ENCODE data around the gene GRAP2. TPM values are rescaled to one million over a fixed set of nuclear protein-coding genes. Genes with fewer than 3 reads are reported as not detected.

GRAP2 gene
- total and polyA plus RNA-seq, 2 donors (not counting 3 experiments of a cell fraction or from before 2014, with no cell fraction given) = 0.04 TPM; not detected in 1

- FAIRE-seq = no peak
- BruUV-seq (replicated peaks) = no TSS peak
- no peaks in the 10 kb centered on the region for H3K36me3 ChIP-seq (ENCODE audit: control insufficient read depth in 2 of 2, extremely low read depth in 1 of 2, insufficient read depth in 2 of 2, low read length in 2 of 2)
Measured at GRCh38 chr22:39955675-39956074, 54.8 kb downstream of the GRAP2 start.

More at GRCh38 chr22:39955675-39956074, 54.8 kb downstream of the GRAP2 start:
- POLR2A ChIA-PET = no interaction called here
- no peak overlapping the region for H3K4me3 ChIP-seq (replicated peaks in 1 of 3; ENCODE audit: insufficient read depth in 1 of 3, low read depth in 1 of 3, low read length in 3 of 3)
- no peaks in the 10 kb centered on the region for H3K9me3 ChIP-seq (replicated peaks; ENCODE audit: control insufficient read depth, insufficient read depth, low read length)
- H3K4me1 ChIP-seq (ENCODE audit: control insufficient read depth, extremely low read depth, insufficient read depth, low read length) = peaks cover 3% of the 10 kb centered on the region
- no peak overlapping the region for H3K9ac ChIP-seq (replicated peaks; ENCODE audit: extremely low read depth, insufficient read depth, low read length)
- no peaks in the 10 kb centered on the region for H3K79me2 ChIP-seq (ENCODE audit: control insufficient read depth, insufficient read depth, low read length)
- H4K20me1 ChIP-seq (replicated peaks; ENCODE audit: control insufficient read depth, extremely low read depth, insufficient read depth, low read length) = no peaks in the 10 kb centered on the region
- H3K27me3 ChIP-seq (ENCODE audit: control insufficient read depth in 2 of 2, insufficient read depth in 2 of 2, low read length in 2 of 2) = no peaks in the 10 kb centered on the region
- CTCF ChIA-PET = interaction anchor here (1.3 kb wide), 1 partner anchor 23 kb away, joined by 3 read pairs; no protein-coding TSS in a partner anchor
- no peaks in the 10 kb centered on the region for H3K9me1 ChIP-seq (replicated peaks; ENCODE audit: control insufficient read depth, extremely low read depth, insufficient read depth, low read length)
- intact Hi-C loops (cut with micrococcal nuclease) = no loop called here
- no peak for DNase-seq (ENCODE audit: low read depth, low spot score)
- no peak overlapping the region for H2AFZ ChIP-seq (ENCODE audit: low read depth, low read length)
- dilution Hi-C loops (cut with MboI; ENCODE audit: extremely low pct_ligation_motif_present, low sequenced_read_pairs) = no loop called here
- TF ChIP-seq GATA2 (IDR thresholded peaks at IDR 0.05; ENCODE audit: insufficient read depth, insufficient read length, low read depth, low read length) = no peak
- TF ChIP-seq MAX (IDR thresholded peaks at IDR 0.05; ENCODE audit: insufficient read depth, insufficient read length) = no peak
- TF ChIP-seq FOS (IDR thresholded peaks at IDR 0.05; ENCODE audit: borderline replicate concordance, insufficient read depth, low read length) = no peak
- TF ChIP-seq POLR2A (IDR thresholded peaks at IDR 0.05; ENCODE audit: low read depth, low read length) = no peak
- TF ChIP-seq MYC (IDR thresholded peaks at IDR 0.05; ENCODE audit: low read depth, low read length) = no peak
- TF ChIP-seq CTCF (IDR thresholded peaks at IDR 0.05; ENCODE audit: extremely low read depth in 1 of 2, insufficient read depth in 1 of 2, low read depth in 1 of 2, low read length in 2 of 2) = no peak
- TF ChIP-seq POLR2AphosphoS5 (IDR thresholded peaks at IDR 0.05; ENCODE audit: insufficient read depth, low read depth, low read length) = no peak
- no peak for TF ChIP-seq JUN (IDR thresholded peaks at IDR 0.05; ENCODE audit: borderline replicate concordance, insufficient read depth, insufficient read length, low read depth)
- TF ChIP-seq EZH2 (IDR thresholded peaks at IDR 0.05; ENCODE audit: borderline replicate concordance, low read depth, low read length, severe bottlenecking) = no peak
- no peak overlapping the region for H3K4me2 ChIP-seq (ENCODE audit: insufficient read depth, low read length)
- H3K27ac ChIP-seq (ENCODE audit: insufficient read depth, low read depth, low read length) = no peak overlapping the region

Data from endothelial cell of umbilical vein (primary cell).